GM23338 (cell line): ENCODE results near the gene BMPR1B.

ENCODE experiments used
- CREB1 ChIP-seq: fragments of 250-450 bp; sonication (Bioruptor Pico); IDR thresholded peaks from 2 replicates; pipeline ENCODE4 v1.5.0; 2020; ENCODE audit warnings: low read depth, mild to moderate bottlenecking, moderate library complexity
- EZH2 ChIP-seq: fragments of 200-600 bp; sonication (generic); IDR thresholded peaks from one replicate; pipeline ENCODE4 v1.8.0; 2017; ENCODE audit warnings: antibody characterized with exemption, mild to moderate bottlenecking, low read depth; ENCODE audit not compliant: unreplicated experiment
- EZH2phosphoT487 ChIP-seq: fragments of 200-600 bp; sonication (generic); IDR thresholded peaks from one replicate; pipeline ENCODE4 v1.8.1; 2018; ENCODE audit warnings: antibody characterized with exemption; ENCODE audit not compliant: unreplicated experiment
- JUNB ChIP-seq: IDR thresholded peaks from one replicate; pipeline ENCODE4 v1.6.1; 2016; ENCODE audit warnings: antibody characterized with exemption; ENCODE audit not compliant: unreplicated experiment
- POLR2AphosphoS5 ChIP-seq: IDR thresholded peaks from 2 replicates; pipeline ENCODE4 v1.6.1; 2016; ENCODE audit warnings: antibody characterized with exemption, low read depth
- STAT1 ChIP-seq: IDR thresholded peaks from one replicate; pipeline ENCODE4 v1.6.1; 2016; ENCODE audit warnings: antibody characterized with exemption; ENCODE audit not compliant: unreplicated experiment
- ZNF114 ChIP-seq: fragments of 250-450 bp; sonication (Bioruptor Pico); IDR thresholded peaks from 2 replicates; pipeline ENCODE4 v1.5.0; 2020; ENCODE audit warnings: mild to moderate bottlenecking, moderate library complexity
- ZNF331 ChIP-seq: fragments of 250-450 bp; sonication (Bioruptor Pico); IDR thresholded peaks from 2 replicates; pipeline ENCODE4 v1.5.0; 2020; ENCODE audit warnings: low read depth, mild to moderate bottlenecking, moderate library complexity
- TF ChIP-seq, protein P1 (sequence below), 2 experiments: fragments of 200-600 bp in 1 of 2; sonication (generic) in 1 of 2; conservative IDR thresholded peaks; 2 replicates each; pipeline versions ENCODE4 v1.5.1 to v1.6.1; 2016 to 2017; ENCODE audit warnings: antibody characterized with exemption in 2 of 2, low read depth in 2 of 2, mild to moderate bottlenecking in 2 of 2, moderate library complexity in 1 of 2
- TF ChIP-seq, protein P2 (sequence below): fragments of 250-450 bp; sonication (Bioruptor Pico); IDR thresholded peaks from 2 replicates; pipeline ENCODE4 v1.5.0; 2020; ENCODE audit warnings: mild to moderate bottlenecking, moderate library complexity

DNA sequence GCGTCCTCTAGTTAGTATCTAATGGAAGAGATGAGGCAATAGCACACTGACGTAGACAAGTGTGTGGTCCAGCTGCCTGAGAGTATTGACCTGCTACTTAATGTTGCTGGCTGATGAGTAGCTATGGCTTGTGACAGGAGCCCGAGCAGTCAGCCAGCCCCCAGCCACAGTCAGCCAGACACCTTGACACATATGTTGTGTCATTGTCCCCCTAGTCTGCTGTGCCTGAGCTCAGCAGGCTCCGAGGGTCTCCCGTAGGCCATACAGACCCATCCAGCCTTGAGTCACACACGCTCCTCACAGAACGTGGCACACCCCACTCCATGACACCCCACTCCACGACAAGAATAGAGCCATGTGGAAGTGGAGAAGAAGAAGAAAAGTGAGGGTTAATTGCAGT lies 428.9 kb downstream of the BMPR1B start:
- TF ChIP-seq, protein P1, sequence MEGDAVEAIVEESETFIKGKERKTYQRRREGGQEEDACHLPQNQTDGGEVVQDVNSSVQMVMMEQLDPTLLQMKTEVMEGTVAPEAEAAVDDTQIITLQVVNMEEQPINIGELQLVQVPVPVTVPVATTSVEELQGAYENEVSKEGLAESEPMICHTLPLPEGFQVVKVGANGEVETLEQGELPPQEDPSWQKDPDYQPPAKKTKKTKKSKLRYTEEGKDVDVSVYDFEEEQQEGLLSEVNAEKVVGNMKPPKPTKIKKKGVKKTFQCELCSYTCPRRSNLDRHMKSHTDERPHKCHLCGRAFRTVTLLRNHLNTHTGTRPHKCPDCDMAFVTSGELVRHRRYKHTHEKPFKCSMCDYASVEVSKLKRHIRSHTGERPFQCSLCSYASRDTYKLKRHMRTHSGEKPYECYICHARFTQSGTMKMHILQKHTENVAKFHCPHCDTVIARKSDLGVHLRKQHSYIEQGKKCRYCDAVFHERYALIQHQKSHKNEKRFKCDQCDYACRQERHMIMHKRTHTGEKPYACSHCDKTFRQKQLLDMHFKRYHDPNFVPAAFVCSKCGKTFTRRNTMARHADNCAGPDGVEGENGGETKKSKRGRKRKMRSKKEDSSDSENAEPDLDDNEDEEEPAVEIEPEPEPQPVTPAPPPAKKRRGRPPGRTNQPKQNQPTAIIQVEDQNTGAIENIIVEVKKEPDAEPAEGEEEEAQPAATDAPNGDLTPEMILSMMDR (conservative IDR thresholded peaks at IDR 0.05; ENCODE audit: low read depth in 2 of 2), result no peak
- TF ChIP-seq EZH2phosphoT487 (no peak), EZH2 (no peak), JUNB (no peak), STAT1 (no peak), POLR2AphosphoS5 (no peak), ZNF331 (CRISPR knock-in tag) (no peak), CREB1 (no peak), ZNF114 (no peak)
- TF ChIP-seq, protein P2, sequence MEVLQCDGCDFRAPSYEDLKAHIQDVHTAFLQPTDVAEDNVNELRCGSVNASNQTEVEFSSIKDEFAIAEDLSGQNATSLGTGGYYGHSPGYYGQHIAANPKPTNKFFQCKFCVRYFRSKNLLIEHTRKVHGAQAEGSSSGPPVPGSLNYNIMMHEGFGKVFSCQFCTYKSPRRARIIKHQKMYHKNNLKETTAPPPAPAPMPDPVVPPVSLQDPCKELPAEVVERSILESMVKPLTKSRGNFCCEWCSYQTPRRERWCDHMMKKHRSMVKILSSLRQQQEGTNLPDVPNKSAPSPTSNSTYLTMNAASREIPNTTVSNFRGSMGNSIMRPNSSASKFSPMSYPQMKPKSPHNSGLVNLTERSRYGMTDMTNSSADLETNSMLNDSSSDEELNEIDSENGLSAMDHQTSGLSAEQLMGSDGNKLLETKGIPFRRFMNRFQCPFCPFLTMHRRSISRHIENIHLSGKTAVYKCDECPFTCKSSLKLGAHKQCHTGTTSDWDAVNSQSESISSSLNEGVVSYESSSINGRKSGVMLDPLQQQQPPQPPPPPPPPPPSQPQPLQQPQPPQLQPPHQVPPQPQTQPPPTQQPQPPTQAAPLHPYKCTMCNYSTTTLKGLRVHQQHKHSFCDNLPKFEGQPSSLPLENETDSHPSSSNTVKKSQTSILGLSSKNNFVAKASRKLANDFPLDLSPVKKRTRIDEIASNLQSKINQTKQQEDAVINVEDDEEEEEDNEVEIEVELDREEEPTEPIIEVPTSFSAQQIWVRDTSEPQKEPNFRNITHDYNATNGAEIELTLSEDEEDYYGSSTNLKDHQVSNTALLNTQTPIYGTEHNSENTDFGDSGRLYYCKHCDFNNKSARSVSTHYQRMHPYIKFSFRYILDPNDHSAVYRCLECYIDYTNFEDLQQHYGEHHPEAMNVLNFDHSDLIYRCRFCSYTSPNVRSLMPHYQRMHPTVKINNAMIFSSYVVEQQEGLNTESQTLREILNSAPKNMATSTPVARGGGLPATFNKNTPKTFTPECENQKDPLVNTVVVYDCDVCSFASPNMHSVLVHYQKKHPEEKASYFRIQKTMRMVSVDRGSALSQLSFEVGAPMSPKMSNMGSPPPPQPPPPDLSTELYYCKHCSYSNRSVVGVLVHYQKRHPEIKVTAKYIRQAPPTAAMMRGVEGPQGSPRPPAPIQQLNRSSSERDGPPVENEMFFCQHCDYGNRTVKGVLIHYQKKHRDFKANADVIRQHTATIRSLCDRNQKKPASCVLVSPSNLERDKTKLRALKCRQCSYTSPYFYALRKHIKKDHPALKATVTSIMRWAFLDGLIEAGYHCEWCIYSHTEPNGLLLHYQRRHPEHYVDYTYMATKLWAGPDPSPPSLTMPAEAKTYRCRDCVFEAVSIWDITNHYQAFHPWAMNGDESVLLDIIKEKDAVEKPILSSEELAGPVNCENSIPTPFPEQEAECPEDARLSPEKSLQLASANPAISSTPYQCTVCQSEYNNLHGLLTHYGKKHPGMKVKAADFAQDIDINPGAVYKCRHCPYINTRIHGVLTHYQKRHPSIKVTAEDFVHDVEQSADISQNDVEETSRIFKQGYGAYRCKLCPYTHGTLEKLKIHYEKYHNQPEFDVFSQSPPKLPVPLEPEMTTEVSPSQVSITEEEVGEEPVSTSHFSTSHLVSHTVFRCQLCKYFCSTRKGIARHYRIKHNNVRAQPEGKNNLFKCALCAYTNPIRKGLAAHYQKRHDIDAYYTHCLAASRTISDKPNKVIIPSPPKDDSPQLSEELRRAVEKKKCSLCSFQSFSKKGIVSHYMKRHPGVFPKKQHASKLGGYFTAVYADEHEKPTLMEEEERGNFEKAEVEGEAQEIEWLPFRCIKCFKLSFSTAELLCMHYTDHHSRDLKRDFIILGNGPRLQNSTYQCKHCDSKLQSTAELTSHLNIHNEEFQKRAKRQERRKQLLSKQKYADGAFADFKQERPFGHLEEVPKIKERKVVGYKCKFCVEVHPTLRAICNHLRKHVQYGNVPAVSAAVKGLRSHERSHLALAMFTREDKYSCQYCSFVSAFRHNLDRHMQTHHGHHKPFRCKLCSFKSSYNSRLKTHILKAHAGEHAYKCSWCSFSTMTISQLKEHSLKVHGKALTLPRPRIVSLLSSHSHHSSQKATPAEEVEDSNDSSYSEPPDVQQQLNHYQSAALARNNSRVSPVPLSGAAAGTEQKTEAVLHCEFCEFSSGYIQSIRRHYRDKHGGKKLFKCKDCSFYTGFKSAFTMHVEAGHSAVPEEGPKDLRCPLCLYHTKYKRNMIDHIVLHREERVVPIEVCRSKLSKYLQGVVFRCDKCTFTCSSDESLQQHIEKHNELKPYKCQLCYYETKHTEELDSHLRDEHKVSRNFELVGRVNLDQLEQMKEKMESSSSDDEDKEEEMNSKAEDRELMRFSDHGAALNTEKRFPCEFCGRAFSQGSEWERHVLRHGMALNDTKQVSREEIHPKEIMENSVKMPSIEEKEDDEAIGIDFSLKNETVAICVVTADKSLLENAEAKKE (CRISPR knock-in tag), result no peak
